ENCODE data around the gene TMPRSS11E.
"Not testable (repeated sequence)": the region's sequence is repeated elsewhere in the genome, so short reads cannot be mapped to it uniquely, and the experiment has no call there.

TMPRSS11E gene

GRCh38 chr4:68447201-68447600 lies at the start of gene TMPRSS11E:
TMPRSS11E (plus strand) TSS chr4:68447463; CDS start chr4:68447513, 50 bp downstream.
- no peak within 1 kb of the TSS for H3K4me3 Mint-ChIP-seq
- no peaks in the 10 kb centered on the region for H3K9me3 Mint-ChIP-seq
- H3K36me3 Mint-ChIP-seq = no peaks in the 10 kb centered on the region
- peaks cover 33% of the 10 kb centered on the region for H3K4me1 Mint-ChIP-seq
- no peaks in the 10 kb centered on the region for H3K27me3 Mint-ChIP-seq
- H3K27ac Mint-ChIP-seq = no peak within 1 kb of the TSS

- no peak overlapping the region for H3K27ac Mint-ChIP-seq
- no peaks in the 10 kb centered on the region for H3K9me3 Mint-ChIP-seq
- no peaks in the 10 kb centered on the region for H3K36me3 Mint-ChIP-seq
- H3K4me3 Mint-ChIP-seq = no peak overlapping the region
- no peaks in the 10 kb centered on the region for H3K27me3 Mint-ChIP-seq
- no peaks in the 10 kb centered on the region for H3K4me1 Mint-ChIP-seq
Measured at GRCh38 chr4:68399306-68399705, 48.0 kb upstream of the TMPRSS11E start.

GRCh38 chr4:68401231-68401630 lies 46.0 kb upstream of the TMPRSS11E start:
- Mint-ChIP-seq H3K27ac (no peak overlapping the region), H3K9me3 (no peaks in the 10 kb centered on the region), H3K27me3 (no peaks in the 10 kb centered on the region), H3K4me3 (no peak overlapping the region), H3K36me3 (no peaks in the 10 kb centered on the region), H3K4me1 (no peaks in the 10 kb centered on the region)

- no peak overlapping the region for H3K4me3 Mint-ChIP-seq
- no peaks in the 10 kb centered on the region for H3K9me3 Mint-ChIP-seq
- H3K4me1 Mint-ChIP-seq = no peaks in the 10 kb centered on the region
- H3K27me3 Mint-ChIP-seq = no peaks in the 10 kb centered on the region
- no peaks in the 10 kb centered on the region for H3K36me3 Mint-ChIP-seq
- H3K27ac Mint-ChIP-seq = no peak overlapping the region
Measured at GRCh38 chr4:68404153-68404552, 43.1 kb upstream of the TMPRSS11E start.

GRCh38 chr4:68405718-68406478 lies 41.4 kb upstream of the TMPRSS11E start:
- not testable (repeated sequence) for H3K27ac Mint-ChIP-seq, H3K4me3 Mint-ChIP-seq, H3K9me3 Mint-ChIP-seq, H3K4me1 Mint-ChIP-seq, H3K27me3 Mint-ChIP-seq, H3K36me3 Mint-ChIP-seq

GRCh38 chr4:68406479-68406859 lies 40.8 kb upstream of the TMPRSS11E start:
- no peak overlapping the region for H3K4me3 Mint-ChIP-seq

GRCh38 chr4:68407015-68407867 lies 40.0 kb upstream of the TMPRSS11E start:
- not testable (repeated sequence) for H3K9me3 Mint-ChIP-seq, H3K4me3 Mint-ChIP-seq, H3K27ac Mint-ChIP-seq, H3K4me1 Mint-ChIP-seq, H3K36me3 Mint-ChIP-seq, H3K27me3 Mint-ChIP-seq

More at GRCh38 chr4:68406479-68406859, 40.8 kb upstream of the TMPRSS11E start:
- Mint-ChIP-seq H3K27me3 (no peaks in the 10 kb centered on the region), H3K9me3 (no peaks in the 10 kb centered on the region), H3K4me1 (no peaks in the 10 kb centered on the region), H3K27ac (no peak overlapping the region), H3K36me3 (no peaks in the 10 kb centered on the region)

GRCh38 chr4:68407868-68408190 lies 39.4 kb upstream of the TMPRSS11E start:
- no peaks in the 10 kb centered on the region for H3K36me3 Mint-ChIP-seq
- H3K9me3 Mint-ChIP-seq = no peaks in the 10 kb centered on the region
- H3K4me1 Mint-ChIP-seq = no peaks in the 10 kb centered on the region
- no peak overlapping the region for H3K27ac Mint-ChIP-seq
- no peak overlapping the region for H3K4me3 Mint-ChIP-seq
- no peaks in the 10 kb centered on the region for H3K27me3 Mint-ChIP-seq

GRCh38 chr4:68410149-68410548 lies 37.1 kb upstream of the TMPRSS11E start:
- Mint-ChIP-seq H3K4me1 (no peaks in the 10 kb centered on the region), H3K9me3 (no peaks in the 10 kb centered on the region)

GRCh38 chr4:68410643-68411042 lies 36.6 kb upstream of the TMPRSS11E start:
- H3K4me1 Mint-ChIP-seq = no peaks in the 10 kb centered on the region
- H3K9me3 Mint-ChIP-seq = no peaks in the 10 kb centered on the region
- no peaks in the 10 kb centered on the region for H3K27me3 Mint-ChIP-seq
- no peaks in the 10 kb centered on the region for H3K36me3 Mint-ChIP-seq
- no peak overlapping the region for H3K27ac Mint-ChIP-seq
- no peak overlapping the region for H3K4me3 Mint-ChIP-seq

More at GRCh38 chr4:68410149-68410548, 37.1 kb upstream of the TMPRSS11E start:
- Mint-ChIP-seq H3K4me3 (no peak overlapping the region), H3K36me3 (no peaks in the 10 kb centered on the region), H3K27me3 (no peaks in the 10 kb centered on the region), H3K27ac (no peak overlapping the region)

GRCh38 chr4:68412031-68412430 lies 35.2 kb upstream of the TMPRSS11E start:
- H3K9me3 Mint-ChIP-seq, H3K36me3 Mint-ChIP-seq, H3K4me1 Mint-ChIP-seq, H3K4me3 Mint-ChIP-seq, H3K27ac Mint-ChIP-seq, H3K27me3 Mint-ChIP-seq: not testable (repeated sequence)

- H3K27ac Mint-ChIP-seq = no peak overlapping the region
- no peaks in the 10 kb centered on the region for H3K27me3 Mint-ChIP-seq
Measured at GRCh38 chr4:68416591-68416990, 30.7 kb upstream of the TMPRSS11E start.

GRCh38 chr4:68426516-68426915 lies 20.7 kb upstream of the TMPRSS11E start:
- no peak overlapping the region for H3K27ac Mint-ChIP-seq
- no peak overlapping the region for H3K4me3 Mint-ChIP-seq
- no peaks in the 10 kb centered on the region for H3K27me3 Mint-ChIP-seq
- H3K4me1 Mint-ChIP-seq = peaks cover 4% of the 10 kb centered on the region
- H3K9me3 Mint-ChIP-seq = no peaks in the 10 kb centered on the region
- H3K36me3 Mint-ChIP-seq = no peaks in the 10 kb centered on the region

More at GRCh38 chr4:68416591-68416990, 30.7 kb upstream of the TMPRSS11E start:
- Mint-ChIP-seq H3K9me3 (no peaks in the 10 kb centered on the region), H3K4me3 (no peak overlapping the region), H3K4me1 (no peaks in the 10 kb centered on the region), H3K36me3 (no peaks in the 10 kb centered on the region)

- Mint-ChIP-seq H3K4me1 (peaks cover 12% of the 10 kb centered on the region), H3K4me3 (no peak overlapping the region), H3K36me3 (no peaks in the 10 kb centered on the region), H3K27ac (no peak overlapping the region), H3K9me3 (no peaks in the 10 kb centered on the region), H3K27me3 (no peaks in the 10 kb centered on the region)
Measured at GRCh38 chr4:68430337-68430736, 16.9 kb upstream of the TMPRSS11E start.

- H3K4me1 Mint-ChIP-seq = peaks cover 31% of the 10 kb centered on the region
- no peaks in the 10 kb centered on the region for H3K27me3 Mint-ChIP-seq
- no peak overlapping the region for H3K27ac Mint-ChIP-seq
- H3K36me3 Mint-ChIP-seq = no peaks in the 10 kb centered on the region
- no peak overlapping the region for H3K4me3 Mint-ChIP-seq
- H3K9me3 Mint-ChIP-seq = no peaks in the 10 kb centered on the region
Measured at GRCh38 chr4:68432320-68432719, 14.9 kb upstream of the TMPRSS11E start.

- Mint-ChIP-seq H3K27me3 (no peaks in the 10 kb centered on the region), H3K27ac (no peak overlapping the region), H3K4me3 (no peak overlapping the region), H3K36me3 (no peaks in the 10 kb centered on the region), H3K9me3 (no peaks in the 10 kb centered on the region), H3K4me1 (peaks cover 37% of the 10 kb centered on the region)
Measured at GRCh38 chr4:68433582-68433981, 13.7 kb upstream of the TMPRSS11E start.
